Trophoblast cell (in vitro differentiated cells and primary cell): ENCODE results near the gene MLST8.

Experiments
- DNase-seq, 2 donors: peaks; one replicate each; pipeline ENCODE4 v3.0.0-alpha.2; 2016
- H2AFZ ChIP-seq: 2 replicates; pipeline ENCODE4 v1.6.1; 2013; ENCODE audit warnings: low read length, moderate library complexity, mild to moderate bottlenecking; ENCODE audit not compliant: insufficient read depth, poor library complexity
- H2AK5ac ChIP-seq: 2 replicates; pipeline ENCODE4 v1.6.1; 2013; ENCODE audit warnings: mild to moderate bottlenecking, low read length
- H2BK120ac ChIP-seq: 2 replicates; pipeline ENCODE4 v1.6.1; 2013; ENCODE audit warnings: low read length, mild to moderate bottlenecking, moderate library complexity; ENCODE audit not compliant: insufficient read depth, poor library complexity
- H2BK12ac ChIP-seq: 2 replicates; pipeline ENCODE4 v1.6.1; 2013; ENCODE audit warnings: mild to moderate bottlenecking, low read length, moderate library complexity
- H2BK5ac ChIP-seq: 2 replicates; pipeline ENCODE4 v1.6.1; 2013; ENCODE audit warnings: low read length, low read depth, moderate library complexity, mild to moderate bottlenecking; ENCODE audit not compliant: poor library complexity
- H3K14ac ChIP-seq: 2 replicates; pipeline ENCODE4 v1.6.1; 2013; ENCODE audit warnings: mild to moderate bottlenecking, low read length
- H3K18ac ChIP-seq: 2 replicates; pipeline ENCODE4 v1.6.1; 2013; ENCODE audit warnings: mild to moderate bottlenecking, low read length
- H3K23ac ChIP-seq: 2 replicates; pipeline ENCODE4 v1.6.1; 2013; ENCODE audit warnings: low read length
- H3K27ac ChIP-seq: 2 replicates; pipeline ENCODE4 v1.5.1; 2013; ENCODE audit warnings: low read depth, mild to moderate bottlenecking, inconsistent platforms, low read length, moderate library complexity
- H3K27me3 ChIP-seq: 2 replicates; pipeline ENCODE4 v1.6.1; 2013; ENCODE audit warnings: inconsistent platforms, mild to moderate bottlenecking, low read length, moderate library complexity; ENCODE audit not compliant: insufficient read depth
- H3K36me3 ChIP-seq, 2 experiments: 1 replicate in 1 of 2; 2 replicates in 1 of 2; pipeline ENCODE4 v1.6.1; 2013; ENCODE audit warnings: low read length in 2 of 2, mild to moderate bottlenecking in 2 of 2, moderate library complexity in 1 of 2; ENCODE audit not compliant: insufficient read depth in 2 of 2, control insufficient read depth in 1 of 2
- H3K4ac ChIP-seq: 2 replicates; pipeline ENCODE4 v1.6.1; 2013; ENCODE audit warnings: low read depth, mild to moderate bottlenecking, low read length, moderate library complexity
- H3K4me1 ChIP-seq, 2 experiments: 1 replicate in 1 of 2; 2 replicates in 1 of 2; pipeline ENCODE4 v1.6.1; 2013; ENCODE audit warnings: low read length in 2 of 2, mild to moderate bottlenecking in 2 of 2, moderate library complexity in 1 of 2; ENCODE audit not compliant: insufficient read depth in 2 of 2, control insufficient read depth in 1 of 2
- H3K4me2 ChIP-seq: 2 replicates; pipeline ENCODE4 v1.6.1; 2013; ENCODE audit warnings: inconsistent platforms, mild to moderate bottlenecking, low read length, moderate library complexity
- H3K4me3 ChIP-seq: 2 replicates; pipeline ENCODE4 v1.5.1; 2013; ENCODE audit warnings: mild to moderate bottlenecking, low read depth, low read length, inconsistent platforms
- H3K79me1 ChIP-seq: one replicate; pipeline ENCODE4 v1.6.1; 2013; ENCODE audit warnings: low read length
- H3K79me2 ChIP-seq: 2 replicates; pipeline ENCODE4 v1.6.1; 2013; ENCODE audit warnings: low read length, mild to moderate bottlenecking; ENCODE audit not compliant: control insufficient read depth, insufficient read depth, poor library complexity
- H3K9ac ChIP-seq: 2 replicates; pipeline ENCODE4 v1.6.1; 2013; ENCODE audit warnings: mild to moderate bottlenecking, low read length
- H3K9me3 ChIP-seq: 2 replicates; pipeline ENCODE4 v1.6.1; 2013; ENCODE audit warnings: low read depth, mild to moderate bottlenecking, control low read depth, inconsistent platforms, low read length; ENCODE audit not compliant: insufficient read depth
- H4K12ac ChIP-seq: 2 replicates; pipeline ENCODE4 v1.6.1; 2013; ENCODE audit warnings: low read depth, mild to moderate bottlenecking, low read length, moderate library complexity
- H4K8ac ChIP-seq: 2 replicates; pipeline ENCODE4 v1.6.1; 2013; ENCODE audit warnings: low read depth, mild to moderate bottlenecking, low read length, moderate library complexity
- H4K91ac ChIP-seq: one replicate; pipeline ENCODE4 v1.6.1; 2013; ENCODE audit warnings: low read depth, mild to moderate bottlenecking, low read length, moderate library complexity
- WGBS: extraction: QIAGEN DNeasy Blood & Tissue Kit; methylation state at CpG from one replicate; pipeline ENCODE4 v1.1.7; 2013; ENCODE audit warnings: missing lambda C conversion rate; ENCODE audit not compliant: insufficient read length, insufficient coverage; ENCODE audit errors: extremely low coverage; 5-methylcytosine and 5-hydroxymethylcytosine counted together

The MLST8 gene

GRCh38 chr16:2177561-2177960, 27.7 kb upstream of the MLST8 start:
- Histone ChIP-seq H2AK5ac (no peak overlapping the region), H3K4me2 (no peak overlapping the region), H3K14ac (no peak overlapping the region), H3K27me3 (no peaks in the 10 kb centered on the region), H4K8ac (no peak overlapping the region), H3K9me3 (peaks cover 6% of the 10 kb centered on the region), H3K4me1 (no peaks in the 10 kb centered on the region), H4K91ac (no peak overlapping the region), H3K4me3 (peak overlapping the region; percentile 25), H3K9ac (no peak overlapping the region), H3K79me1 (no peaks in the 10 kb centered on the region), H3K36me3 (peaks cover 48 to 51% of the 10 kb centered on the region in 2 experiments), H2AFZ (no peak overlapping the region), H3K27ac (no peak overlapping the region), H2BK12ac (no peak overlapping the region), H4K12ac (no peak overlapping the region), H2BK5ac (no peak overlapping the region), H3K23ac (no peak overlapping the region), H3K18ac (no peak overlapping the region), H3K4ac (no peak overlapping the region), H3K79me2 (no peaks in the 10 kb centered on the region), H2BK120ac (no peak overlapping the region)
- no CpG with 5 or more reads among the region's 20 CpGs for WGBS
- no peak for DNase-seq

- no peak overlapping the region for H2BK5ac ChIP-seq
- no peaks in the 10 kb centered on the region for H3K79me1 ChIP-seq
- DNase-seq: peak in 1 of 2 donors; percentile 39
- no peak overlapping the region for H3K4me3 ChIP-seq
- no peak overlapping the region for H3K4ac ChIP-seq
- no peak overlapping the region for H3K14ac ChIP-seq
- no CpG with 5 or more reads among the region's 106 CpGs for WGBS
- H3K27ac ChIP-seq: no peak overlapping the region
- H3K4me1 ChIP-seq: no peaks in the 10 kb centered on the region
- H2AFZ ChIP-seq: no peak overlapping the region
- no peaks in the 10 kb centered on the region for H3K79me2 ChIP-seq
- H4K8ac ChIP-seq: no peak overlapping the region
- H3K36me3 ChIP-seq: peaks cover 40 to 42% of the 10 kb centered on the region in 2 experiments
- peaks cover 6% of the 10 kb centered on the region for H3K9me3 ChIP-seq
- no peak overlapping the region for H4K91ac ChIP-seq
- H3K18ac ChIP-seq: no peak overlapping the region
- H3K9ac ChIP-seq: no peak overlapping the region
- no peaks in the 10 kb centered on the region for H3K27me3 ChIP-seq
- H3K4me2 ChIP-seq: no peak overlapping the region
- no peak overlapping the region for H2BK12ac ChIP-seq
- no peak overlapping the region for H2AK5ac ChIP-seq
- H2BK120ac ChIP-seq: no peak overlapping the region
- no peak overlapping the region for H4K12ac ChIP-seq
- H3K23ac ChIP-seq: no peak overlapping the region
Measured at GRCh38 chr16:2178321-2179106, 26.7 kb upstream of the MLST8 start.

- Histone ChIP-seq H2AK5ac (no peak overlapping the region), H2BK12ac (no peak overlapping the region), H2BK120ac (no peak overlapping the region), H3K9me3 (peaks cover 6% of the 10 kb centered on the region), H4K91ac (no peak overlapping the region), H3K4me3 (no peak overlapping the region), H3K79me1 (no peaks in the 10 kb centered on the region), H3K79me2 (no peaks in the 10 kb centered on the region), H3K18ac (no peak overlapping the region), H3K4me2 (no peak overlapping the region), H4K12ac (no peak overlapping the region), H4K8ac (no peak overlapping the region), H3K14ac (no peak overlapping the region), H2AFZ (no peak overlapping the region), H3K4me1 (no peaks in the 10 kb centered on the region), H3K27ac (no peak overlapping the region), H2BK5ac (no peak overlapping the region), H3K27me3 (no peaks in the 10 kb centered on the region), H3K23ac (no peak overlapping the region), H3K36me3 (peaks cover 35 to 36% of the 10 kb centered on the region in 2 experiments), H3K4ac (no peak overlapping the region), H3K9ac (no peak overlapping the region)
- no CpG with 5 or more reads among the region's 50 CpGs for WGBS
- DNase-seq: no peak
Measured at GRCh38 chr16:2179107-2179501, 26.1 kb upstream of the MLST8 start.

- peak; percentile 31 to 63 for DNase-seq
- Histone ChIP-seq H4K8ac (no peak overlapping the region), H3K27me3 (no peaks in the 10 kb centered on the region), H3K27ac (no peak overlapping the region), H3K79me2 (no peaks in the 10 kb centered on the region), H2BK120ac (no peak overlapping the region), H2AK5ac (no peak overlapping the region), H3K9me3 (peaks cover 6% of the 10 kb centered on the region), H3K4ac (no peak overlapping the region), H3K14ac (no peak overlapping the region), H3K9ac (no peak overlapping the region), H3K4me1 (no peaks in the 10 kb centered on the region), H2BK5ac (no peak overlapping the region), H3K18ac (no peak overlapping the region), H4K12ac (no peak overlapping the region), H2BK12ac (no peak overlapping the region), H3K4me2 (no peak overlapping the region), H3K36me3 (peaks cover 30 to 32% of the 10 kb centered on the region in 2 experiments), H3K23ac (no peak overlapping the region), H4K91ac (no peak overlapping the region), H3K4me3 (no peak overlapping the region), H2AFZ (no peak overlapping the region), H3K79me1 (no peaks in the 10 kb centered on the region)
- WGBS: no CpG with 5 or more reads among the region's 31 CpGs
Measured at GRCh38 chr16:2179576-2179975, 25.7 kb upstream of the MLST8 start.
